ENCODE results near the gene SLC29A2. TPM values are rescaled to one million over a fixed set of nuclear protein-coding genes. Genes with fewer than 3 reads are reported as not detected.
"Not testable (repeated sequence)": the region's sequence is repeated elsewhere in the genome, so short reads cannot be mapped to it uniquely, and the experiment has no call there.

Gene SLC29A2
- total and polyA plus RNA-seq, 2 donors (not counting 1 experiment from before 2014, with no cell fraction given), result 0.17 to 1.7 TPM

GRCh38 chr11:66359662-66360087 is 11.9 kb downstream of the SLC29A2 start:
- H2AFZ ChIP-seq (ENCODE audit: low read length), result no peak overlapping the region
- H3K9me3 ChIP-seq (ENCODE audit: control insufficient read depth, insufficient read depth, low read depth, low read length), result no peaks in the 10 kb centered on the region
- no peak overlapping the region for H3K4me3 ChIP-seq (replicated peaks in 1 of 4; ENCODE audit: control extremely low read depth in 1 of 4, insufficient read depth in 1 of 4, low read depth in 3 of 4, low read length in 4 of 4)
- no peaks in the 10 kb centered on the region for H3K36me3 ChIP-seq (ENCODE audit: control insufficient read depth, insufficient read depth, low read length)
- no peaks in the 10 kb centered on the region for H3K4me1 ChIP-seq (ENCODE audit: control insufficient read depth, extremely low read depth, insufficient read depth, low read length)
- no peak for DNase-seq (ENCODE audit: low read depth in 2 of 2)
- TF ChIP-seq EZH2 (IDR thresholded peaks at IDR 0.05; ENCODE audit: low read length, missing control alignments), result no peak
- TF ChIP-seq CTCF (conservative IDR thresholded peaks at IDR 0.05 in 1 of 2, IDR thresholded peaks at IDR 0.05 in 1 of 2; ENCODE audit: low read depth in 1 of 2, low read length in 2 of 2), result no peak
- H4K20me1 ChIP-seq (ENCODE audit: control insufficient read depth, extremely low read depth, insufficient read depth, low read length), result no peaks in the 10 kb centered on the region
- no peak overlapping the region for H3K27ac ChIP-seq (ENCODE audit: insufficient read depth, low read length)
- H3K9ac ChIP-seq (ENCODE audit: insufficient read depth, low read length), result no peak overlapping the region
- no peak overlapping the region for H3K4me2 ChIP-seq (ENCODE audit: extremely low read depth, insufficient read depth, low read length)
- no peaks in the 10 kb centered on the region for H3K79me2 ChIP-seq (ENCODE audit: control insufficient read depth, insufficient read depth, low read length)
- H3K27me3 ChIP-seq (ENCODE audit: control insufficient read depth, insufficient read depth, low read length), result no peaks in the 10 kb centered on the region

GRCh38 chr11:66350560-66351235 is 20.9 kb downstream of the SLC29A2 start:
- not testable (repeated sequence) for H3K79me2 ChIP-seq (ENCODE audit: control insufficient read depth, insufficient read depth, low read length); H3K9ac ChIP-seq (ENCODE audit: insufficient read depth, low read length); DNase-seq (ENCODE audit: low read depth in 2 of 2); H3K4me3 ChIP-seq (replicated peaks in 1 of 4; ENCODE audit: control extremely low read depth in 1 of 4, insufficient read depth in 1 of 4, low read depth in 3 of 4, low read length in 4 of 4); H3K4me2 ChIP-seq (ENCODE audit: extremely low read depth, insufficient read depth, low read length); H3K36me3 ChIP-seq (ENCODE audit: control insufficient read depth, insufficient read depth, low read length); H2AFZ ChIP-seq (ENCODE audit: low read length); H4K20me1 ChIP-seq (ENCODE audit: control insufficient read depth, extremely low read depth, insufficient read depth, low read length); H3K27me3 ChIP-seq (ENCODE audit: control insufficient read depth, insufficient read depth, low read length); H3K9me3 ChIP-seq (ENCODE audit: control insufficient read depth, insufficient read depth, low read depth, low read length); H3K4me1 ChIP-seq (ENCODE audit: control insufficient read depth, extremely low read depth, insufficient read depth, low read length); H3K27ac ChIP-seq (ENCODE audit: insufficient read depth, low read length)

GRCh38 chr11:66349084-66349386 is 22.5 kb downstream of the SLC29A2 start:
- DNase-seq (ENCODE audit: low read depth in 2 of 2), result no peak
- Histone ChIP-seq H3K27me3 (ENCODE audit: control insufficient read depth, insufficient read depth, low read length) (no peaks in the 10 kb centered on the region), H3K4me2 (ENCODE audit: extremely low read depth, insufficient read depth, low read length) (no peak overlapping the region), H2AFZ (ENCODE audit: low read length) (no peak overlapping the region), H3K79me2 (ENCODE audit: control insufficient read depth, insufficient read depth, low read length) (peaks cover 8% of the 10 kb centered on the region), H3K9me3 (ENCODE audit: control insufficient read depth, insufficient read depth, low read depth, low read length) (no peaks in the 10 kb centered on the region), H3K4me3 (replicated peaks in 1 of 4; ENCODE audit: control extremely low read depth in 1 of 4, insufficient read depth in 1 of 4, low read depth in 3 of 4, low read length in 4 of 4) (no peak overlapping the region), H3K36me3 (ENCODE audit: control insufficient read depth, insufficient read depth, low read length) (no peaks in the 10 kb centered on the region), H3K9ac (ENCODE audit: insufficient read depth, low read length) (no peak overlapping the region), H3K4me1 (ENCODE audit: control insufficient read depth, extremely low read depth, insufficient read depth, low read length) (peaks cover 16% of the 10 kb centered on the region), H4K20me1 (ENCODE audit: control insufficient read depth, extremely low read depth, insufficient read depth, low read length) (no peaks in the 10 kb centered on the region), H3K27ac (ENCODE audit: insufficient read depth, low read length) (no peak overlapping the region)
- TF ChIP-seq EZH2 (IDR thresholded peaks at IDR 0.05; ENCODE audit: low read length, missing control alignments), result no peak
- TF ChIP-seq CTCF (conservative IDR thresholded peaks at IDR 0.05 in 1 of 2, IDR thresholded peaks at IDR 0.05 in 1 of 2; ENCODE audit: low read depth in 1 of 2, low read length in 2 of 2), result no peak

Measured in fibroblast of lung (primary cell).